ENCODE measurements around the gene PIPOX.

DNA sequence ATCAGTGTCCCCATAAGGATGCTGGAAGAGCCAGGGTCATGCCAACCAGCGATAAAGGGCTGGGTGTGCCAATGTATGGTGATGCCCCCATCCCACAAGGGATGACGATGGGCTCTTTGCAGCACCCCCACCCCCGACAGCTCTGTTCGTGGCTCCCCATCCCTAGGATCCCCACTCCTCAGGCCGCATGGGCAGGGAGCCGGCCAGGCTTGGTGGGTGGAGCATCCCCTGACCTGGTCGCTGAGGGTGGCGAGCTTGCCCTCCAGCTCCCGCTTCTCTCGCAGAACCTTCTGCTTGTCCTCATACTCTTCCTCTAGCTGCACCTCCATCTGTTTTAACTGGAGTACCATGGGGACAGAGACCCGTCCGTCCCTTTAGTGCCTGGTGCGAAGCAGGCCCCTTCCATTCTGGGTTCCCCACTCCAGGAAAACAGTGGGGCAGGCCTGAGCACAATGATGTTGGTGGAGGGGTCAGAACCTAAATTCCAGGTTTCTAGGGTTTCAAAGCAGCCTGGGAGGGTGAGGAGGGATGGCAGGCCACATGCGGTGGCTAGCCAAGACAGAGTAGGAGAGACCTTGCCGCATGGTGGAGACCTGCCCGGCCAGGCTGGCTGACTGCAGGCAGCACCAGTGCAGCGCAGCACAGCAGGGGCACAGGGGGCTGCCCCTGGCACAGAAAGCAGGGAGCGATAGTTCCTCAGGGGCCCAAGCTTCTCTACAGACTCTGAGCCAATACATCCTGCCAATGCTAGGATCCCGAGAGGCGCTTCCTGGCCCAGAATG is 50.3 kb downstream of the PIPOX start:
- TF ChIP-seq POLR2AphosphoS5 (IDR thresholded peaks at IDR 0.05) (no peak), EP300 (IDR thresholded peaks at IDR 0.05) (no peak)
- TF ChIP-seq, protein P1, sequence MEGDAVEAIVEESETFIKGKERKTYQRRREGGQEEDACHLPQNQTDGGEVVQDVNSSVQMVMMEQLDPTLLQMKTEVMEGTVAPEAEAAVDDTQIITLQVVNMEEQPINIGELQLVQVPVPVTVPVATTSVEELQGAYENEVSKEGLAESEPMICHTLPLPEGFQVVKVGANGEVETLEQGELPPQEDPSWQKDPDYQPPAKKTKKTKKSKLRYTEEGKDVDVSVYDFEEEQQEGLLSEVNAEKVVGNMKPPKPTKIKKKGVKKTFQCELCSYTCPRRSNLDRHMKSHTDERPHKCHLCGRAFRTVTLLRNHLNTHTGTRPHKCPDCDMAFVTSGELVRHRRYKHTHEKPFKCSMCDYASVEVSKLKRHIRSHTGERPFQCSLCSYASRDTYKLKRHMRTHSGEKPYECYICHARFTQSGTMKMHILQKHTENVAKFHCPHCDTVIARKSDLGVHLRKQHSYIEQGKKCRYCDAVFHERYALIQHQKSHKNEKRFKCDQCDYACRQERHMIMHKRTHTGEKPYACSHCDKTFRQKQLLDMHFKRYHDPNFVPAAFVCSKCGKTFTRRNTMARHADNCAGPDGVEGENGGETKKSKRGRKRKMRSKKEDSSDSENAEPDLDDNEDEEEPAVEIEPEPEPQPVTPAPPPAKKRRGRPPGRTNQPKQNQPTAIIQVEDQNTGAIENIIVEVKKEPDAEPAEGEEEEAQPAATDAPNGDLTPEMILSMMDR (IDR thresholded peaks at IDR 0.05), result no peak

Measured in sigmoid colon (tissue), 4 donors.